Activated T-cell treated with anti-CD3 and anti-CD28 coated beads for 24 hours (primary cell): ENCODE results near the gene EEPD1.
"Not testable (repeated sequence)": the region's sequence is repeated elsewhere in the genome, so short reads cannot be mapped to it uniquely, and the experiment has no call there.

Source experiments
- DNase-seq: peaks from one replicate; pipeline ENCODE4 v3.0.0-alpha.2; 2020; ENCODE audit warnings: low read depth

The EEPD1 gene

GRCh38 chr7:36317276-36317675 is 164.2 kb downstream of the EEPD1 start:
- no peak for DNase-seq

GRCh38 chr7:36318116-36318515 is 165.1 kb downstream of the EEPD1 start:
- no peak for DNase-seq

GRCh38 chr7:36321284-36321683 is 168.2 kb downstream of the EEPD1 start:
- not testable (repeated sequence) for DNase-seq

GRCh38 chr7:36336390-36336789 is 183.3 kb downstream of the EEPD1 start:
- no peak for DNase-seq

GRCh38 chr7:36338256-36338655 is 185.2 kb downstream of the EEPD1 start:
- no peak for DNase-seq

- no peak for DNase-seq
Observed at GRCh38 chr7:36343548-36343947, 190.5 kb downstream of the EEPD1 start.

- no peak for DNase-seq
Observed at GRCh38 chr7:36344622-36345021, 191.6 kb downstream of the EEPD1 start.

GRCh38 chr7:36346260-36346831 is 193.3 kb downstream of the EEPD1 start:
- DNase-seq, result no peak

GRCh38 chr7:36348256-36348655 is 195.2 kb downstream of the EEPD1 start:
- no peak for DNase-seq

- no peak for DNase-seq
Observed at GRCh38 chr7:36348771-36349170, 195.7 kb downstream of the EEPD1 start.

- DNase-seq, result no peak
Observed at GRCh38 chr7:36349626-36350025, 196.6 kb downstream of the EEPD1 start.
